K562 (cell line): Measurements from ENCODE around the gene FEN1. TPM values are rescaled to one million over a fixed set of nuclear protein-coding genes. Genes with fewer than 3 reads are reported as not detected.

Experiments
- BRD9 ChIP-seq: fragments of 450-650 bp; IDR thresholded peaks from 2 replicates; pipeline ENCODE4 v1.6.1; 2018; ENCODE audit warnings: low read depth; ENCODE audit not compliant: partially characterized antibody
- EHMT2 ChIP-seq: fragments of 450-650 bp; IDR thresholded peaks from 2 replicates; pipeline ENCODE4 v1.6.1; 2018; ENCODE audit warnings: antibody characterized with exemption
- ETV6 ChIP-seq, 3 experiments: fragments of 150-350 bp in 1 of 3; sonication (generic) in 1 of 3; formaldehyde crosslinking in 1 of 3; IDR thresholded peaks; 2 replicates each; pipeline versions ENCODE4 v1.6.1 to v1.8.0; 2014 to 2022; ENCODE audit warnings: borderline replicate concordance in 2 of 3, low read depth in 2 of 3, antibody characterized with exemption in 1 of 3, low read length in 1 of 3, mild to moderate bottlenecking in 1 of 3, missing genetic modification reagents in 1 of 3
- HDAC6 ChIP-seq: IDR thresholded peaks from 2 replicates; pipeline ENCODE4 v1.6.1; 2012; ENCODE audit warnings: low read depth, mild to moderate bottlenecking, control low read depth, inconsistent platforms, low read length, moderate library complexity
- HINFP ChIP-seq: fragments of 450-650 bp; conservative IDR thresholded peaks from 2 replicates; pipeline ENCODE4 v1.6.1; 2016; ENCODE audit warnings: missing genetic modification characterization, low read depth, mild to moderate bottlenecking, control low read depth, missing compliant biosample characterization
- HMBOX1 ChIP-seq: sonication (generic); IDR thresholded peaks from 2 replicates; pipeline ENCODE4 v1.6.1; 2016
- KAT2B ChIP-seq: IDR thresholded peaks from one replicate; pipeline ENCODE4 v1.6.1; 2012; ENCODE audit warnings: low read depth, mild to moderate bottlenecking, control low read depth, inconsistent platforms, low read length, moderate library complexity
- KHSRP ChIP-seq: fragments of 450-650 bp; IDR thresholded peaks from 2 replicates; pipeline ENCODE4 v1.6.1; 2017
- MBD1 ChIP-seq: fragments of 250-450 bp; sonication (Bioruptor Pico); IDR thresholded peaks from 2 replicates; pipeline ENCODE4 v1.8.0; 2022; ENCODE audit warnings: inconsistent platforms
- PBX2 ChIP-seq, 2 experiments: IDR thresholded peaks in 1 of 2; conservative IDR thresholded peaks in 1 of 2; 2 replicates each; pipeline ENCODE4 v1.6.1; 2016; ENCODE audit warnings: low read depth in 2 of 2, mild to moderate bottlenecking in 1 of 2, missing compliant biosample characterization in 1 of 2, missing genetic modification characterization in 1 of 2, moderate library complexity in 1 of 2
- ZBTB12 ChIP-seq: fragments of 250-450 bp; sonication (Bioruptor Pico); IDR thresholded peaks from 2 replicates; pipeline ENCODE4 v1.4.0; 2020
- ZBTB43 ChIP-seq: sonication (generic); formaldehyde crosslinking; IDR thresholded peaks from 2 replicates; pipeline ENCODE4 v1.8.0; 2023; ENCODE audit warnings: mild to moderate bottlenecking, missing genetic modification reagents
- ZNF384 ChIP-seq: IDR thresholded peaks from 2 replicates; pipeline ENCODE4 v1.6.1; 2012; ENCODE audit warnings: low read depth, low read length, improper control_type of control experiment
- ZNF431 ChIP-seq: sonication (generic); formaldehyde crosslinking; IDR thresholded peaks from 2 replicates; pipeline ENCODE4 v1.8.0; 2022; ENCODE audit warnings: mild to moderate bottlenecking, missing genetic modification reagents
- ZNF436 ChIP-seq: fragments of 250-450, 450-650 bp; sonication (Bioruptor Pico); formaldehyde crosslinking; IDR thresholded peaks from 2 replicates; pipeline ENCODE4 v1.7.0; 2020; ENCODE audit warnings: mild to moderate bottlenecking
- polyA plus RNA-seq, 8 experiments: library from polyadenylated mRNA; depleted of rRNA in 4 of 8; stranded (reverse) in 5 of 8; unstranded in 3 of 8; fragments of >200 nt; fragmentation: Nextera tagmentation in 2 of 8; fragmentation: Illumina TruSeq in 1 of 8; extraction: Ambion mirVana in 2 of 8; extraction: Trizol in 1 of 8; gene quantifications; 2 replicates each; pipeline versions ENCODE4 v1.2.1 to v1.2.3, GENCODE V29; 2011 to 2014; ENCODE audit warnings: inconsistent platforms in 1 of 8, missing spikeins in 1 of 8
- total RNA-seq, 7 experiments: library from RNA; depleted of rRNA in 6 of 7; stranded (reverse); fragments of >200 nt in 6 of 7; fragmentation: Illumina TruSeq in 2 of 7; extraction: Trizol in 2 of 7; gene quantifications; 2 replicates each; pipeline versions ENCODE4 v1.2.1 to v1.2.3, GENCODE V29; 2011 to 2021; ENCODE audit warnings: low replicate concordance in 1 of 7

FEN1 gene
- total and polyA plus RNA-seq, 9 of the 15 experiments (the other 6 are each of a cell fraction or from before 2014, with no cell fraction given), result 58.1 to 156 (median 137) TPM

GRCh38 chr11:61841636-61842527 lies 49.2 kb downstream of the FEN1 start (continued):
- TF ChIP-seq HMBOX1, result peak; percentile 83
- no peak for TF ChIP-seq KHSRP
- TF ChIP-seq ZBTB12 (CRISPR knock-in tag), result 0 out of 2 replicates have a peak, but pooled peaks have one; percentile 18
- no peak for TF ChIP-seq ZNF384
- no peak for TF ChIP-seq ZNF431 (CRISPR knock-in tag)
- no peak for TF ChIP-seq ZNF436
- TF ChIP-seq HINFP (tag), result no peak
- no peak for TF ChIP-seq ZBTB43 (CRISPR knock-in tag)
- TF ChIP-seq ETV6 (IDR thresholded peaks at IDR 0.05; ENCODE audit: borderline replicate concordance in 1 of 2, low read depth in 2 of 2, low read length in 1 of 2), result peak in 1 of 2 experiments; percentile 78; a peak in 1 of 4 replicates
- TF ChIP-seq ETV6 (CRISPR knock-in tag; IDR thresholded peaks at IDR 0.05; ENCODE audit: borderline replicate concordance), result no peak
- no peak for TF ChIP-seq KAT2B
- no peak for TF ChIP-seq HDAC6
- 0 out of 2 replicates have a peak, but pooled peaks have one; percentile 31 for TF ChIP-seq EHMT2
- no peak for TF ChIP-seq MBD1 (CRISPR knock-in tag)
- no peak for TF ChIP-seq PBX2 (CRISPR knock-in tag; IDR thresholded peaks at IDR 0.05; ENCODE audit: low read depth)
- TF ChIP-seq PBX2 (tag; conservative IDR thresholded peaks at IDR 0.05; ENCODE audit: low read depth), result peak; percentile 60
- TF ChIP-seq BRD9, result peak; percentile 95
